ENCODE results near the gene MBD5. TPM values are rescaled to one million over a fixed set of nuclear protein-coding genes. Genes with fewer than 3 reads are reported as not detected.

Gene MBD5
- total RNA-seq, 1 experiment from 2014 or later, result 33.7 TPM

Other genes with a start within 250 kb of the MBD5 start
- gene ACVR2A, start 176.1 kb upstream of the MBD5 start, total RNA-seq (2021), result 11.5 to 13.7 TPM (median 11.7 TPM) in 3 replicates
- gene ORC4, start 354 bp upstream of the MBD5 start, total RNA-seq (2021), result 56.4 to 60.9 TPM (median 57.9 TPM) in 3 replicates